ENCODE data around the gene CARS2. TPM values are rescaled to one million over a fixed set of nuclear protein-coding genes. Genes with fewer than 3 reads are reported as not detected.
A peak's percentile ranks its signal among the peaks of the same experiment; 100 is the strongest.
"Not testable (repeated sequence)": the region's sequence is repeated elsewhere in the genome, so short reads cannot be mapped to it uniquely, and the experiment has no call there.

The CARS2 gene
- total RNA-seq, 2 experiments from 2014 or later: 78.9 to 84.8 TPM

GRCh38 chr13:110684388-110685056, 21.4 kb downstream of the CARS2 start:
- Mint-ChIP-seq H3K9me3 (no peaks in the 10 kb centered on the region), H3K36me3 (peaks cover 14% of the 10 kb centered on the region), H3K27ac (no peak overlapping the region), H3K4me1 (peaks cover 2% of the 10 kb centered on the region), H3K4me3 (no peak overlapping the region), H3K27me3 (no peaks in the 10 kb centered on the region)
- POLR2A ChIA-PET: interaction anchor here (2.3 kb wide), 1 partner anchor 31 kb away, joined by 9 read pairs; no protein-coding TSS in a partner anchor
- DNase-seq: no peak
- ATAC-seq (ENCODE audit: low read depth): no peak

DNA sequence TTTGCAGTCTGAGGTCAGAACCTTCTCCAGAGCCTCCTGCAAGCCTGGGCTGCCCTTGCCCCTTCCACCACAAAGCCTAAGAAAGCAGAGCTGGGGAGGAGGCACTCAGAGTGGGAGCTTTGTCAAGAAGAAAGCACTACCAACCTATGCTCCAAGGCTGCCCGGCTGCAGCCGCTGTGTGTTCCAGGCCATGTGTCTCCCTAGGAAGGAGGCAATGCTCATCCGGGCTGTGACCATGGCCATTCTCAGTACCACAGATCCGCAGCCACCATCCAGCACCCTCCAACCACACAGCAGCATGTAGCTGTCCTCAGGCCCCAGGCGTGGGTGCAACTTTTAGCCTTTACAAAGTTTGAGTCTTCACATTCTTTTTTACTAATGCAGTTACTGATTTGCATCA, 22.0 kb downstream of the CARS2 start:
- no peaks in the 10 kb centered on the region for H3K9me3 Mint-ChIP-seq
- H3K4me3 Mint-ChIP-seq: no peak overlapping the region
- ATAC-seq (ENCODE audit: low read depth): no peak
- peaks cover 19% of the 10 kb centered on the region for H3K36me3 Mint-ChIP-seq
- H3K27ac Mint-ChIP-seq: no peak overlapping the region
- no peak for DNase-seq
- POLR2A ChIA-PET: interaction anchor here (2.3 kb wide), 1 partner anchor 31 kb away, joined by 9 read pairs; no protein-coding TSS in a partner anchor
- no peaks in the 10 kb centered on the region for H3K27me3 Mint-ChIP-seq
- peaks cover 2% of the 10 kb centered on the region for H3K4me1 Mint-ChIP-seq

DNA sequence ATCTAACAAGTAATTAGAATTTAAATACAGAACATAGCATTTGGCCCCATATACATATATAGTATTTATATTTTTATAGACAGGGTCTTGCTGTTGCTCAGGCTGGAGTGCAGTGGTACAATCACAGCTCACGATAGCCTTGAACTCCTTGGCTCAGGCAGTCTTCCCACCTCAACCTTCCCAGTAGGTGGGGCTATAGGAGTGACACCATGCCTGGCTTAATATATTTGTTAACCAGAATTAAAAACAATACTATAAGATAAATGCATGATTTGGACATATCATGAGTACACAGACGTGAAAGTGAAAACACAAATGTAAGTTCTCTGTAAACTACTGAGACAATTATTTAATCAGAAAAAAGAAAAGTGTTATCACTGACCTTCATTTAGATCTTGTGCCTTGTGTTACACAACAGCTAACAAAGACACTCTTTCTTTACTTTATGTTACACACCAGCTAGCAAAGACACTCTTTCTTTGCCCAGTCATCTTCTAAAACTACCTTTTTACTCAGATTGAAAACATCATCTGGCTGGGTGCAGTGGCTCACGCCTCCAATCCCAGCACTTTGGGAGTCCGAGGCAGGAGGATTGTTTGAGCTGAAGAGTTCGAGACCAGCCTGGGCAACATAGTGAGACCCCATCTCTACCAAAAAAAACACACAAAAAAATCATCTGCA, 22.6 kb downstream of the CARS2 start:
- POLR2A ChIA-PET: interaction anchor here (2.3 kb wide), 1 partner anchor 32 kb away, joined by 9 read pairs; no protein-coding TSS in a partner anchor
- Mint-ChIP-seq H3K4me3 (no peak overlapping the region), H3K9me3 (no peaks in the 10 kb centered on the region), H3K27me3 (no peaks in the 10 kb centered on the region), H3K36me3 (peaks cover 25% of the 10 kb centered on the region), H3K4me1 (peaks cover 5% of the 10 kb centered on the region), H3K27ac (no peak overlapping the region)
- ATAC-seq (ENCODE audit: low read depth): peak; percentile 50
- no peak for DNase-seq

DNA sequence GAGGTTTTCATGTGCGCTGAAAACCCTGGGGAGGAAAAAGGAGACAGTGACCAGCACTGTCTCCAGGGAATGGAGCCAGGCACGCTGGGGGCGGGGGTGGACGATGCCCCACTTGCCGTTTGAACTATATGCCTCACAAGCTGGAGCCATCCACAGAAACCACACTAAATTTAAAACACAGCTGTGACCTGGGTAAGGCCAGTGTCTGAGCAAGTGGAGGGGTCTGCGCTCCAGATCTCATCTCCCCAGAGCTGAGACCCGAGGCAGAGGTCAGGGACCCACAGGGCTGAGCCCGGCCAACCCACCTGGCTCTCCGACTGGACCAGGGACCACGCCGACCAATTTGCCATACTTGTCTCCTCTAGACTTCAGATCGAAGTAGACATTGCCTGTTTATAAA, 23.2 kb downstream of the CARS2 start:
- Mint-ChIP-seq H3K36me3 (peaks cover 29% of the 10 kb centered on the region), H3K27ac (no peak overlapping the region), H3K27me3 (no peaks in the 10 kb centered on the region), H3K4me3 (no peak overlapping the region), H3K9me3 (no peaks in the 10 kb centered on the region), H3K4me1 (peaks cover 5% of the 10 kb centered on the region)
- no peak for DNase-seq
- no peak for ATAC-seq (ENCODE audit: low read depth)
- POLR2A ChIA-PET: interaction anchor here (2.3 kb wide), 1 partner anchor 33 kb away, joined by 9 read pairs; no protein-coding TSS in a partner anchor

DNA sequence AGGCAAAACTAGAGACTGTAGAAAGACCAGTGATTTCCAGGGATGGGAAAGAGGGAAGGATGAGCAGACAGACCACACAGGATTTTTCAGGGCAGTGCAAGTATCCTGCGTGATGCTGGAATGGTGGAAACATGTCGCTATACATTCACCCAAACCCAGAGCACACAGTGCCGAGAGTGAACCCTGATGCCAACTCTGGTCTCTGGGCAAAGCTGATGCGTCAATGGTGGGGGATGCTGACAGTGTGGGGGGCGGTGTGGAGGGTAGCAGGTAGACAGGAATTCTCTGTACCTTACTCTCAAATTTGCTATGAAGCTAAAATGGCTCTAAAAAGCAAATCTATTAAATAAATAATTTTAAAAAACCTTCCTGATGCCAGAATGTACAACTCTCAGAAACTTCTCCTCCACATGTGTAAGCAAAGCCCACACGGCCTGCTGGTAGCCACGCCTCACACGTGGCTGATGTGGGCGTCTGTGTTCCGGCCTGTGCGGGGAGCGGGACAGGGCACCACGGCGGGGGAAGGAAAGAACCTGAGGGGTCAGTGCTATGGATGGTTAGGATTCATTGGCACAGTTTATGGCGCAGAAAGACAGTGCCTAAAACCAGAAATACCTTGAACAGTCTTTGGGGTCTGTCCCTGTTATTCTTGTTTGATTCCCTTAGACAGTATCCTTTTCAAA, 23.9 kb downstream of the CARS2 start:
- Mint-ChIP-seq H3K36me3 (peaks cover 29% of the 10 kb centered on the region), H3K4me3 (no peak overlapping the region), H3K4me1 (peaks cover 6% of the 10 kb centered on the region), H3K27ac (no peak overlapping the region), H3K27me3 (no peaks in the 10 kb centered on the region), H3K9me3 (no peaks in the 10 kb centered on the region)
- ATAC-seq (ENCODE audit: low read depth): no peak
- POLR2A ChIA-PET: interaction anchor here (0.9 kb wide), 1 partner anchor 9 kb away, joined by 3 read pairs; no protein-coding TSS in a partner anchor
- no peak for DNase-seq

GRCh38 chr13:110680852-110681251, 25.1 kb downstream of the CARS2 start:
- no peak for DNase-seq
- ATAC-seq (ENCODE audit: low read depth): no peak

GRCh38 chr13:110677731-110678545, 28.0 kb downstream of the CARS2 start:
- ATAC-seq (ENCODE audit: low read depth) (no peak), DNase-seq (no peak)
- no peak overlapping the region for H3K4me3 Mint-ChIP-seq
- H3K27ac Mint-ChIP-seq: no peak overlapping the region
- H3K36me3 Mint-ChIP-seq: peaks cover 58% of the 10 kb centered on the region
- POLR2A ChIA-PET: no interaction called here
- H3K27me3 Mint-ChIP-seq: no peaks in the 10 kb centered on the region
- H3K4me1 Mint-ChIP-seq: peaks cover 7% of the 10 kb centered on the region
- H3K9me3 Mint-ChIP-seq: no peaks in the 10 kb centered on the region

More at GRCh38 chr13:110680852-110681251, 25.1 kb downstream of the CARS2 start:
- POLR2A ChIA-PET: interaction anchor here (0.9 kb wide), 1 partner anchor 10 kb away, joined by 3 read pairs; no protein-coding TSS in a partner anchor
- Mint-ChIP-seq H3K36me3 (peaks cover 39% of the 10 kb centered on the region), H3K4me1 (peaks cover 10% of the 10 kb centered on the region), H3K27me3 (no peaks in the 10 kb centered on the region), H3K4me3 (no peak overlapping the region), H3K27ac (no peak overlapping the region), H3K9me3 (no peaks in the 10 kb centered on the region)

DNA sequence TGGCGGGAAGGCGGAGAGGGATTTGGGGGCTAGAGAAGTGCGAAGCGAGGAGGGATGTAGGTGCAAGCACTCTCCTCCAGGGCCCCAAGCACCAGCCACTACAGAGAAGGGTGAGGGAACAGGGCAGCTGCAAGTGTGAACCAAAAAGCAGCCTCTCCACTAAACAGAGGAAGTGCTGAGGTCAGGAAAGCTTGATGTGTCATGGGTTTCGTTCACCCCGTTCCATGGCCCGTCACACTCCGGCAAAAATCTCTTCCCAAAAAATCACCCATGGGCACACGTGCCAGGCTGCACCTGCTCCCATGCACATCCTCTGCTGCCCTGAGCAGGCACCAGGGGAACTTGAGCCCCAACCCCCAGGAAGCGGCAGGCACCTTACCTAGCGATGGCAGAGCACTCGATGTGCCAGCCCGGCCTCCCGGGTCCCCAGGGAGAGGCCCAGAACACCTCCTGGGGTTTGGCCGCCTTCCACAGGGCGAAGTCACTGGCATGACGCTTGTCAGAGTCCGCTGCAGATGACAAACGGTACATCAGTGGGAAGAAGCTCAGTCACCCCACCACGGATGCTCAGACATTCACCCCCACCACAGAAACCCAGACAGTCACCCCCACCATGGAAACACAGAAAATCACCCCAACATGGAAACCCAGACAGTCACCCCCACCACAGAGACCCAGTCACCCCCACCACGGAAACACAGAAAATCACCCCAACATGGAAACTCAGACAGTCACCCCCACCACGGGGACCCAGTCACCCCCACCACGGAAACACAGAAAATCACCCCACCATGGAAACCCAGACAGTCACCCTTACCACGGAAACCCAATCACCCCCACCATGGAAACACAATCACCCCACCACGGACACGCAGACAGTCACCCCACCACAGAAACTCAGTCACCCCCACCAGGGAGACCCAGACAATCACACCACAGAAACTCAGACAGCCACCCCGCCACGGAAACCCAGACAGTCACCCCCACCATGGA, 29.0 kb downstream of the CARS2 start:
- Mint-ChIP-seq H3K27me3 (no peaks in the 10 kb centered on the region), H3K36me3 (peaks cover 67% of the 10 kb centered on the region), H3K27ac (no peak overlapping the region), H3K9me3 (no peaks in the 10 kb centered on the region), H3K4me3 (no peak overlapping the region), H3K4me1 (peaks cover 10% of the 10 kb centered on the region)
- ATAC-seq (ENCODE audit: low read depth) (no peak), DNase-seq (no peak)
- POLR2A ChIA-PET: no interaction called here

DNA sequence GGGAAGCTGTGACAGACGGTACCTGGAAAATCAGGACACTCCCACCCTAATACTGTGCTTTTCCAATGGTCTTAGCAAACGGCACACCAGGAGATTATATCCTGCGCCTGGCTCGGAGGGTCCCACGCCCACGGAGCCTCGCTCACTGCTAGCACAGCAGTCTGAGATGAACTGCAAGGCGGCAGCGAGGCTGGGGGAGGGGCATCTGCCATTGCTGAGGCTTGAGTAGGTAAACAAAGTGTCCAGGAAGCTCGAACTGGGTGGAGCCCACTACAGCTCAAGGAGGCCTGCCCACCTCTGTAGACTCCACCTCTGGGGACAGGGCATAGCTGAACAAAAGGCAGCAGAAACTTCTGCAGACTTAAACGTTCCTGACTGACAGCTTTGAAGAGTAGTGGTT, 36.1 kb downstream of the CARS2 start:
- ATAC-seq (ENCODE audit: low read depth); H3K27me3 Mint-ChIP-seq; H3K4me3 Mint-ChIP-seq; H3K27ac Mint-ChIP-seq; H3K9me3 Mint-ChIP-seq; POLR2A ChIA-PET; H3K4me1 Mint-ChIP-seq; DNase-seq: not testable (repeated sequence)
- H3K36me3 Mint-ChIP-seq: peaks cover 51% of the 10 kb centered on the region

- H3K27me3 Mint-ChIP-seq: no peaks in the 10 kb centered on the region
- H3K36me3 Mint-ChIP-seq: peaks cover 47% of the 10 kb centered on the region
- peaks cover 3% of the 10 kb centered on the region for H3K4me1 Mint-ChIP-seq
- DNase-seq (no peak), ATAC-seq (ENCODE audit: low read depth) (no peak)
- no peaks in the 10 kb centered on the region for H3K9me3 Mint-ChIP-seq
- H3K4me3 Mint-ChIP-seq: no peak overlapping the region
- POLR2A ChIA-PET: no interaction called here
- no peak overlapping the region for H3K27ac Mint-ChIP-seq
Observed at GRCh38 chr13:110669036-110669435, 36.9 kb downstream of the CARS2 start.

GRCh38 chr13:110666255-110666533, 39.7 kb downstream of the CARS2 start:
- no peak overlapping the region for H3K4me3 Mint-ChIP-seq
- H3K27ac Mint-ChIP-seq: no peak overlapping the region
- H3K9me3 Mint-ChIP-seq: no peaks in the 10 kb centered on the region
- ATAC-seq (ENCODE audit: low read depth) (no peak), DNase-seq (no peak)
- POLR2A ChIA-PET: no interaction called here
- no peaks in the 10 kb centered on the region for H3K27me3 Mint-ChIP-seq
- H3K36me3 Mint-ChIP-seq: peaks cover 47% of the 10 kb centered on the region
- no peaks in the 10 kb centered on the region for H3K4me1 Mint-ChIP-seq

GRCh38 chr13:110665491-110666254, 40.2 kb downstream of the CARS2 start:
- POLR2A ChIA-PET: no interaction called here
- no peak overlapping the region for H3K4me3 Mint-ChIP-seq
- H3K27me3 Mint-ChIP-seq: no peaks in the 10 kb centered on the region
- no peak for DNase-seq
- no peak overlapping the region for H3K27ac Mint-ChIP-seq
- H3K36me3 Mint-ChIP-seq: peaks cover 47% of the 10 kb centered on the region
- no peaks in the 10 kb centered on the region for H3K4me1 Mint-ChIP-seq
- ATAC-seq (ENCODE audit: low read depth): no peak
- no peaks in the 10 kb centered on the region for H3K9me3 Mint-ChIP-seq
